GM12864 (cell line): ENCODE measurements around the gene CASP8AP2.

Experiments
- DNase-seq: peaks from one replicate; pipeline ENCODE4 v3.0.0-alpha.2; 2011; ENCODE audit warnings: low read depth
- H3K4me3 ChIP-seq: 2 replicates; pipeline ENCODE4 v1.5.1; 2011; ENCODE audit warnings: mild to moderate bottlenecking, low read depth, low read length, control low read depth
- CTCF ChIP-seq: IDR thresholded peaks from 2 replicates; pipeline ENCODE4 v1.5.1; 2011; ENCODE audit warnings: low read depth, mild to moderate bottlenecking, moderate library complexity, low read length, control low read depth, inconsistent platforms; ENCODE audit errors: missing control alignments

CASP8AP2 gene

GRCh38 chr6:89789980-89790379, 39.7 kb upstream of the CASP8AP2 start:
- TF ChIP-seq CTCF, result no peak
- H3K4me3 ChIP-seq, result no peak overlapping the region
- DNase-seq, result no peak

DNA sequence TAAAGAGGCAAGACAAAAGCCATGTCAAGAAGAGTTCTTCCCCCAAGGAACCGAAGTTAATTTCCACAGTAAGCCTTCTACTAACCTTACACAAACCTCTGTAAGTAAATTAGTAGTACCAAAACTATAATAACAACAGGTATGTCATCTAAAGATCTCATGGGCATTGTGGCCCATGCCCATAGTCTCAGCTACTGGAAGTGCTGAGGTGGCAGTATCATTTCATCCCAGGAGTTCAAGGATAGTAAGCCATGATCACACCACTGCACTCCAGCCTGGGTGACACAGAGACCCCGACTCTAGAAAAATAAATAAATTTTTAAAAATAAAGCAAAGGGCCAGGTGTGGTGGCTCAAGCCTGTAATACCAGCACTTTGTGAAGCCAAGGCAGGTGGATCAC, 39.3 kb upstream of the CASP8AP2 start:
- TF ChIP-seq CTCF, result no peak
- no peak for DNase-seq
- no peak overlapping the region for H3K4me3 ChIP-seq

DNA sequence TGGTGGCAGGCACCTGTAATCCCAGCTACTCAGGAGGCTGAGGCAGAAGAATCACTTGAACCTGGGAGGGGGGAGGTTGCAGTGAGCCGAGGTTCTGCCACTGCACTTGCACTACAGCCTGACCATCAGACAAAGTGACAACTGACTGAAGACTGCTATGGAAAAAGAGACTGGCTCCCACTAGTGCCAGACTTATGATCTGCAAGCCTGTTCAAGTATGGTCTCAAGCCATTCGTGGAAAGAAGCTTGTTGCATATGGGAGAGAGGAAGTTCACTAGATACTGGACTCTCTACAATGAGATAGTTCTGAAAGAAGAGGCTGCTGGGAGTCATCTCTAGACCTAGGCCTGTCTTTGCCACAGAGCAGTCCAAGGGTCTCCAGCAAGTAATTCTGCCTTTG, 36.8 kb upstream of the CASP8AP2 start:
- peak; percentile 13 for DNase-seq
- peak; percentile 77 for TF ChIP-seq CTCF
- H3K4me3 ChIP-seq, result no peak overlapping the region

- no peak overlapping the region for H3K4me3 ChIP-seq
- no peak for DNase-seq
- TF ChIP-seq CTCF, result no peak
Measured at GRCh38 chr6:89793586-89793985, 36.1 kb upstream of the CASP8AP2 start.

DNA sequence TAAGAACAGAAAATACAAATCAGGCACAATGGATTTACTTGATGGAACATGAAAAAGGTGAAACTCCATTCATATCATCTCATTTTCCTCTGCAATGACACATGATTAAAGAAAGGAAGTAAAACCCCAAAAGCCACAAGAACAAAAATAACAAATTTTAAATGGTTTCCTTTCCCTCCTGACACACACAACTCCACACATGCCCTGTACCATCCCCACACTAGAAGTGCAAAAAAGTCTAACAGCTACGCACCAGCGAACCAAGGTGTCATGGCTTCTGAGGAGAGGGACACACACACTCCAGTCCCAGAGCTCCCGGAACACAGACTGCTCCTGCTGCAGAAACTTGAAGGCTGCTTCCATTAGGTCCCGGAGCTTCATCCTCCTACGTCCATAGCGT, 35.4 kb upstream of the CASP8AP2 start:
- H3K4me3 ChIP-seq, result no peak overlapping the region
- DNase-seq, result no peak
- no peak for TF ChIP-seq CTCF

DNA sequence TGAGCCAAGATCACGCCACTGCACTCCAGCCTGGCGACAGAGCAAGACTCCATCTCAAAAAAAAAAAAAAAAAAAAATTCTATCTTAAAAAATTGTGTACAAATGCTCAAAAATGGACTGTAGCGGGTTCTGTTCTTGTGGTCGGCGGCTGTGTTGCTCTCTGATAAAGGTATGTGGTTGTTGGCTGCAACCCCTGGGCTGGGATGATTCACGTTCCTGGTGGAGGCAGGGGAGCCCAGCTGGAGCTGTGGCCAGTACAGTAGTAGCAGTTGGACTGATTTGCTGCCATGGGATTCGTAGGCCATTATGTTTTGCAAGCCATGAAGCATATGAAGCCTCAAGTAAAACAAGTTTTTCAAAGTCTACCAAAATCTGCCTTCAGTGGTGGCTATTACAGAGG, 32.4 kb upstream of the CASP8AP2 start:
- TF ChIP-seq CTCF, result no peak
- DNase-seq, result no peak
- H3K4me3 ChIP-seq, result no peak overlapping the region

GRCh38 chr6:89799096-89799495, 30.6 kb upstream of the CASP8AP2 start:
- H3K4me3 ChIP-seq, result no peak overlapping the region
- DNase-seq, result no peak
- TF ChIP-seq CTCF, result no peak
